Kidney glomerular epithelial cell (primary cell): ENCODE data around the gene TMEM168.
A peak's percentile ranks its signal among the peaks of the same experiment; 100 is the strongest.
"Not testable (repeated sequence)": the region's sequence is repeated elsewhere in the genome, so short reads cannot be mapped to it uniquely, and the experiment has no call there.

Experiments
- DNase-seq: peaks from one replicate; lab custom pipeline; 2025; lab: John Stamatoyannopoulos, UW

The TMEM168 gene, protein sequence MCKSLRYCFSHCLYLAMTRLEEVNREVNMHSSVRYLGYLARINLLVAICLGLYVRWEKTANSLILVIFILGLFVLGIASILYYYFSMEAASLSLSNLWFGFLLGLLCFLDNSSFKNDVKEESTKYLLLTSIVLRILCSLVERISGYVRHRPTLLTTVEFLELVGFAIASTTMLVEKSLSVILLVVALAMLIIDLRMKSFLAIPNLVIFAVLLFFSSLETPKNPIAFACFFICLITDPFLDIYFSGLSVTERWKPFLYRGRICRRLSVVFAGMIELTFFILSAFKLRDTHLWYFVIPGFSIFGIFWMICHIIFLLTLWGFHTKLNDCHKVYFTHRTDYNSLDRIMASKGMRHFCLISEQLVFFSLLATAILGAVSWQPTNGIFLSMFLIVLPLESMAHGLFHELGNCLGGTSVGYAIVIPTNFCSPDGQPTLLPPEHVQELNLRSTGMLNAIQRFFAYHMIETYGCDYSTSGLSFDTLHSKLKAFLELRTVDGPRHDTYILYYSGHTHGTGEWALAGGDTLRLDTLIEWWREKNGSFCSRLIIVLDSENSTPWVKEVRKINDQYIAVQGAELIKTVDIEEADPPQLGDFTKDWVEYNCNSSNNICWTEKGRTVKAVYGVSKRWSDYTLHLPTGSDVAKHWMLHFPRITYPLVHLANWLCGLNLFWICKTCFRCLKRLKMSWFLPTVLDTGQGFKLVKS

DNA sequence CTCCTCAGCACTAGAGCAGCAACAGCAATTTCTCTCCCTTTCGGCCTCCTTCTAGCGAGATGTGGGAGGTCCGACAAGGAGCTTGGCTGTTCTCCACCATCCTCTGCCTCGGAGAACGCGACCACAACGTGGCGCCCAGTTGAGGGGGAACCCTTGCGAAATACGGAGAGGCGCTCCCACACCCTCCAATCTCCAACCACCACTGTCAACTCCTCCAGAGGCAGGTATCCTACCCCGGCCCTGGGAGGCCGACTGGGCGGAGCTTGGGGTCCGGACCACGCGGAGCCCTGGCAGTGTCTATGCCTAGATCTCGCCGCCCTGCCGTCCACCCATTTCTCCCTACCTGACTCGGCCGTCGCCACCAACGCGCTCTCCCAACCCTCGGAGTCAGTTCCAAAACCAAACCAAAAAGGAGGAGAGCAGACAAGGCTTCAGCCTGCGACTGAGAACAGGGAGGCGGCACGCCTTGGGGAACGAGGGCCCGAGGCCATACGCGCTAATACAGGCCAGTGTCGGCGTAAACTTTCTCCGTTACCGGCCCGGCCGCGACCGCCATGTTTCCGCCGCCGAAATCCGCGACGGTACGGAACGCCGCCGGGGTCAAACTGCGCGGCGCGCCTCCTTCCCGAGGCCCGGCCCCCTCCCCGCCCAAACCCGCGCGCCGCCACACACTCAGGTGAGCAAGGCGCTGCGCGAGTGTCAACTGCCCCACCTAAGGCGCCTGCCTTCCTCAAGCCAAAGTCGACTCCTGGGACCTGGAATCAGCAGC, at the start of gene TMEM168:
TMEM168 (minus strand) TSS at position 577 of the 769 bp plus-strand sequence. CDS start 5,568 bp downstream, outside the sequence.
- DNase-seq: peak; percentile 60

DNA sequence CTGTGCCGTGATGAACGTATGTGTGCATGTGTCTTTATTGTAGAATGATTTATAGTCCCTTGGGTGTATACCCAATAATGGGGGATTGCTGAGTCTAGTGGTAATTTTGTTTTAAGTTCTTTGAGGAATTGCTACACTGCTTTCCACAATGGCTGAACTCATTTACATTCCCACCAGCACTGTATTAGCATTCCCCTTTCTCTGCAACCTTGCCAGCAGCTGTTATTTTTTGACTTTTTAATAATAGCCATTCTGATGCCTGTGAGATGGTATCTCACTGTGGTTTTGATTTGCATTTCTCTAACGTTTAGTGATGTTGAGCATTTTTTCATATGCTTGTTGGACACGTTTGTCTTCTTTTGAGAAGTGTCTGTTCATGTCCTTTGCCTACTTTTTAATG, 45.7 kb upstream of the TMEM168 start:
- not testable (repeated sequence) for DNase-seq

DNA sequence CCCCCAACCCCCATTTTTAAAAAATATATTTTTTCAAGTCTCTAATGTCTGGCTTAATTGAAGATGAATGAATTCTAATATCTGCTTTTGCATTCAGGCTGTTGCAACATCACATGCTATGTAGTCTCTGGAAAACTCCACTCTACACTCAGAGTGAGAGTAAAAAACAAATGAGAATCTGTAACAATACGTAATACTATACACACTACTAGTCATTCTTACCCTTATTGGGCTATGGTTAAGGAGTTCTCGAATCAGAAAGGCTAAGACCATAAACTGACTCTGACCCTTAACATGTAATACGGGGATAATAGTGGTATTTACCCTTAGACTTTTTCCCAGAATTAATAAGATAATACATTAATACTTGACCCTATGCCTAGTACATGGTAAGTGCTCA, 42.9 kb upstream of the TMEM168 start:
- no peak for DNase-seq

DNA sequence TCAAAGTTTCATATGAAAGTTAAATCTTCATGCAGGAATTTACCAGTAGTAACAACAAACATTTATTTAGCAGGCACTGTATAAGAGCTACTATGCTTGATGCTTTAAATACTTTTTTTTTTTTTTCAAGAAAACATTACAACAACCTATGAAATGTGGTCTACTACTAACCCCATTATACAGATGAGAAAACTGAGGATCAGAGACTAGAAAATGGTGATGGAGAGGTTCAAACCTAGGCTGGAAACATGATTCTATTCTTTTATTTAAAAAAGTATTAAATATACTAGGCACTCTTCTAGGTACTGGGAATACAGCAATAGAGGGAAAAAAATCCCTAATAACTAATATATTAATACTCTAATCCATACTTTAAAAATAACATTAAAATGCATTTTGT, 40.6 kb upstream of the TMEM168 start:
- no peak for DNase-seq

DNA sequence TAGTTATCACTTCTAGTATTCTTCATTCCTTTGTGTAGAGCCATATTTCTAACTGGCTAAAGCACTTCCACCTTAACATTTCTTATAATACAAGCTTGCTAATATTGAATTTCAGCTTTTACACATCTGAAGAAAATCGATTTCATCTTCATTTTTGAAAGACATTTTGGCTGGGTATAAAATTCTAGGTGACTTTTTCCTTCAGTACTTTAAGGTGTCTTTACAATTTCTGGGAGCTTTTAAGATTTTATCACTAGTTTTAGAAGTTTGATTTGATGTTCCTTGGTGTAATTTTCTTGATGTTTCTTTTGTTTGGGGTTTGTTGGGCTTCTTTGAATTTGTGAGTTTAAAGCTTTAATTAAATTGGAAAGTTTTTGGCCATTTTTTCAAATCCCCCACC, 38.5 kb upstream of the TMEM168 start:
- no peak for DNase-seq

DNA sequence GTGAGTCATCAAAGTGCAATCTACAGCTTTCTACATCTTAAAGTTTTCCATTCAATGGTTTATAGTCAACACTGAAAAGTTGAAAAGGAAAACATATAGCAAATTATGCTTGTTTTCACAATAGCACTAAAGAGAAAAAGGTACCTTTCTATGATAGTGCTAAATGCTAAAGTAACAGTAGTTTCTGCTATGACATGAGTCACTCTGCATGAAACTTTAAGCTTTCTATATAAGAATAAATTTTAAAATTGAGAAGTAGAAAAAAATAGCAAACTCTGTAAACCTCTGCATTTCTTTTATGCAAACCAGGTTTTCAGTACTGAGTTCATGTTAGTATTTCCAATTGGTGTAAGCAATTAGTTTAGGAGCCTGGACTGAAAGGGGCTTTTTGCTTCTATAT, 31.2 kb upstream of the TMEM168 start:
- DNase-seq: no peak

DNA sequence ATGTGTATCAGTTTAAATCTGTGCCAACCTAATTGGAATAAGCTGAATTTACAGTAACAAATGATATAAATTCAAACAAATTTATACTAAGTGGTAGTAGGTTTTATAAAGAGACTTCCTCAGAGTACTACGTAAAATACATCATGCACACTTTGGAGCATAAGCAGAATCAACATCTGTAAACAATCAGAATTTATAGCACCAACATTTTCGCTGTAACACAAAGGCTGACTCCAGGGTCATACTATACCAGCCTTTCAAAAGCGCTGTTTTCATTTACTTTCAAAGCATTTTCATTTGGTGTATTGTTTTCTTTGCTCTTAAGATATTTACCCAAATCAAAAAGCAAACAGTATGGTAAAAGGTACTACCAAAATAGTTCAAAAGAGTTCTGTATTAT, 29.3 kb upstream of the TMEM168 start:
- no peak for DNase-seq

DNA sequence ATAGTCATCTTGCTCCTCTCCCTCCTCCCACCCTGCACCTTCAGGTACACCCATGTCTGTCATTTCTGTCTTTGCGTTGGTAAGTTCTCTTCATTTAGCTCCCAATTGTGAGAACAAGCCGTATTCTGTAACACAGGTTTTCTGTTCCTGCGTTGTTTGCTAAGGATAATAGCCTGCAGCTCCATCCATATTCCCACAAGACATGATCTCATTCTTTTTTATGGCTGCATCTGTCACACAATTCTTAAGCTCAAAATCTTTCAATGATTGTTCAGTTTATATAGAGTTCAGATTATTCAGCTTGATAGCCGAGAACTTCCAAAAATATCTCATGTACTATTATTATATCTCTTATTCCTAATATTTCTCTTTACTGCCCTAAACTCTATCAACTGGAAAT, 16.0 kb upstream of the TMEM168 start:
- DNase-seq: no peak

DNA sequence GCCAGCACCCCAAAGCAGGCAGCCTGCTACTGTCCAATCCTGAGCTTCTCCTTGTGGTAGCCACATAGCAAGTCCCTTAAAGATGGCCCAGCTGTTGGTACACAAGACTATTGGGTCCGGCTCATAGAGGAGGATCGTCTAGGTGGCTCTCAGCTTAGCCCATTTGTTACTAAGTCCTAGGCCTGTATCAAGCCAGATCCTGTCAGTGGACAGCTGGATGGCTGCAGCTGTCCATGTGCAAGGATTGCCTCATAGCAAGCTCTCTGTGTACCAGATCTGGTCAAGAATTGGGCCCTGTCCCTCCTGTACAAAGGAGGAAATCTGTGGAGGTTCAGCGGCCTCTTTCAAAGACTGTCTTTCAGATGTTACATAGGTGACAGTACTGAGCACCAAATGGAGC, 12.2 kb upstream of the TMEM168 start:
- no peak for DNase-seq

DNA sequence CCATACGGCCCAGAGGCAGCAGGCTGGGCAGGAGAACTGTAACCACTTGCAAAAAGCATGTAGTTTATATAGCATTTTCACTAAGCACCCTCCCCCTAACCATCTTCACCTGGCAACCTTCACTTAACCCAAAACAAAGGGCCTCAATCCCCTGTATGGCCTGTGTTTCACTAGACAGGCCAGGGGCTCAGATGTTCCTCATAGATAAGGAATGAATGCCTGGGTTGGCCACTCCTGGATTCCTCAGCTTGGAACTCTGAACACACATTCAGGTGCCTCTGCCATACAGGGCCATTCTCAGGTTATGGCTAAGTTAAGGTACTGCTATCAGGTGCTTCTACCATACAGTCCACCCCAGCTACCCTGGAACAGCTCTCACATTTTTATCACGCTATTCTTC, 10.3 kb upstream of the TMEM168 start:
- DNase-seq: no peak

DNA sequence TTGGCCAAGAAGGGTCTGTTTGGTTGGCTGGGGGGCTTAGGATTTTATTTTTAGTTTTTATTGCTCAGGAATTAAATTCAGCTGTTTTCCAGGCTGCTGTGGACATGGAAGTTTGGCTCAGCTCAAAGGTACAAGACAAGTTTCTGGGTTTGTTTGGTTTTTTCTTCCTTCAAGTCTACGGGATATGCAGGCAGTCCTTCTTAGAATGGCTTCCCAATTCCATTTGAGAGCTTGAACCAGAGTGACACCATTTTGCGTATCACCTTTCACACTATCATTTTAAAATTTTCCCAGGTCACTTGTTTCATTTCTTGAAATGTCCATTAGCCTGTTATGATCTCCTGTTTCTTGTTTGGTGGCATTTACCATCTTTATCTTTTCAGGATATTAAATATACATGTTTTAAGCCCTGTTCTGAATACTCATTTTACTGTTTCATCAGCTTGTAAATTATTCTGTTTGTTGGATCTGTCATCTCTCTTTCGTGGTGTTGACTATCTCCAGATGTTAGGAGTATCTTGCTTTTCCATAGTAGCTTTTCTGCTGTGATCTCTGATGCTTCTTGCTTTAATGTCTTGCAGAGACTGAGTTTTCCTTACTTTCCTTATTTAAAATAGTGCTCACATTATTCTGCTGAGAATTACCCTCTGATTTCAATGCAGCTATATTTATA, 9.4 kb upstream of the TMEM168 start:
- DNase-seq: no peak

DNA sequence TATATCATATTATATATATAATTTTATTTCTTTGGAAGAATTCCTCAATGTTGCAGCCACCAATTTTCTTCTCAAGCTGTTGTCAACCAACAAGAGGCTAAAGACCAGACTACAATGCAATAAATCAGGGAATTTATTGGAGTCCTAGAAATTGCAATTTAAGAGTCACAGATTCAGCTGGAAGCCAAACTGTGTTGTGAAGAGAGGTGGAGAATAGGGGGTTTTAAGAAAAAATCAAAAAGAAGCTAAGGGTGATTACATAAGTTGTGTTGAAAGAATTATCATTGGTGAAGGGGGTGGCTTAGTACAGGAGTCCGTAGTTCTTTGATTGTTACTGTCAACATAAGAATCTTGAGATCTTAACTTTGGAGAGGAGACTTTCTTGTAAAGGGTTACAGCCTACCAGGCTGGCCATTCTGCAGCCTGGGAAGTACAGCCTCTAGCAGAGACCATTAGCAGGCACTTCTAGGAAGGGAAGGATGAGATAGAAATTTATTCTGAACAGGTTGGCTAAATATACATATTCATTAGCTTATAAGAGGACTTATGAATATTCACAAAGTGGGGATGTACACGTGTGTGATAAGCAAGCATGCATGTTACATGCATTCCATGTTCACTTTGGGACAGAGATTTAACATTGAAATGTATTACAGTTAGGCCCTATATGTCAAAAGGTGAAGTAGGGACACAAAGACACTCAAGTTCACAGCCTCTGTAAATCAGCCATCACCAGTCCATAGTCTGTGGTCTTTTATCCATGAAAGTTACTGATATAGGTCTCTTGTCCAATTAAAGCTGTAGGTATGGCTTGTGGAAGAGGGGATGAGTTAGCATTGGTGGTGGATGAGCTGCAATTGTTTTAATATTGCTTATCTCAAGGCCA, 8.3 kb upstream of the TMEM168 start:
- no peak for DNase-seq

DNA sequence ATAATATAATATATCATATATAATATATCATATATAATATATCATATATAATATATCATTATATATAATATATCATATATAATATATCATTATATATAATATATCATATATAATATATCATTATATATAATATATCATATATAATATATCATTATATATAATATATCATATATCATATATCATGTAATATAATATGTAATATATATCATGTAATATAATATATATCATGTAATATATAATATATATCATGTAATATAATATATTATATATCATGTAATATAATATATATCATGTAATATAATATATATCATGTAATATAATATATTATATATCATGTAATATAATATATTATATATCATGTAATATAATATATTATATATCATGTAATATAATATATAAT, 6.4 kb upstream of the TMEM168 start:
- DNase-seq: not testable (repeated sequence)

DNA sequence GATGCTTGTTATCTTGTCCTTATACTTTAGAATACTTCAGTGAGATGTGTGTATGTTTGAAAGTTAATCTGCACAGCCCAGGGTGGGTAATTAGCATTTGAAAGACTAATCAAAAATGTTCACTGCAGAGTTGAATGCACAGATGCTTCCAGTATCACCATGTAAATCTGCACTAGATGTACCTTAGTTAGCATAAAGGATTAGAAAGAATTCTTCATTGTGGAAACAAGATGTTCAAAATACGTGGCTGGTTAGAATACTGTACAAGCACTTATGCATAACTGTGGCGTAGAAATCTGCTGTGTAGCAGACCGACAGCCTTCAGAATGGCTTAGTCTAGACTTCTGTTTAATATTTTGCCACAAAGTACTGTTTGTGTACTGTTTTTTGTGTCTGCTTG, 2.2 kb upstream of the TMEM168 start:
- no peak for DNase-seq

DNA sequence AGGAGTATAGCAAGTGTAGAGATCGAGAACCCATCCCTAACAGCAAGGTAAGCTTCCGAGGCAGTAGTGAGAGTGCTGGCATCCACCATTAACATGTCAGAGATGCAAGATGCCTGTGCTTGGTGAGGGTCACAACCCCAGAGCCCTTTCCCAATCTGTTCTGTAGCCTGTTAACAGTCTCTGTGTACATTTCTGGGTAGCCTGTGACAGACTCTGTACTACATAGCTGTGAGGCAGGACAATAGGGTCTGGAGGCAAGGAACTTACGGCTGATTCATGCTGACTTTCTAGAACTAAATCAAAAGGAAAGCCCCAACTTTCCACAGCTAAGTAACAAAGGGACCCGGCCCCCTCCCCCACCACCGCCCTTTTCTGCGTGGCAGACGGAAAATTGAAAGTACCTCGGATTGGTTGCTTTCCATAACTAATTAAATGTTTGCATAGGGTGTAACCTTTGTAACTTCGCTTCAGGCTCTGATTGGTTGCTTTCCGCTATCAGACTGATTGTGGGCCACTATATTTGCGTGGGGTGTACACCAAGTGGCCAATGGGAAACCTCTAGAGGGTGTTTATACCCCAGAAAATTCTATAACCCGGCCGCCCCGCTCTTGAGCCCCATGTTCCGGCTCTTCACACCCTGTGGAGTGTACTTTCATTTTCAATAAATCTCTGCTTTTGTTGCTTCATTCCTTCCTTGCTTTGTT, 1.4 kb upstream of the TMEM168 start:
- DNase-seq: no peak

DNA sequence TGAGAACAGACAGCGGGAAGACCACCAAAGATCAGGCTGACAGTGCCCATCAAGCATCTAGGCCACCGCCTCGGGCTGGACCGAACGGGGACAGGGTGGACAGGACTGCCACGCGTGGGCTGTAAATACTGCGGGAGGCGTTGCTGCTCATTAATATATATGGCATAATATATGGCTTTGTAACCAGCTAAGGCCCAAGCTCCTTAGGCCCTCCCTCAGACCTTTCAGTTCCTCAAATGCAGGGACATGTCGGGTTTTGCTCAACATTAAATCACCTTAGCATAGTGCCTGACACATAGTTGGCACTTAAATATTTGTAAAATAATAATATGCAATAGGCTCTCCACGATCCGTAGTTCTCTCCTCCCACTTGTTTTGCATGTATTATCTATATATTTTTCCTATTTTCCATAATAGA, 402 bp upstream of the TMEM168 start:
- no peak for DNase-seq

DNA sequence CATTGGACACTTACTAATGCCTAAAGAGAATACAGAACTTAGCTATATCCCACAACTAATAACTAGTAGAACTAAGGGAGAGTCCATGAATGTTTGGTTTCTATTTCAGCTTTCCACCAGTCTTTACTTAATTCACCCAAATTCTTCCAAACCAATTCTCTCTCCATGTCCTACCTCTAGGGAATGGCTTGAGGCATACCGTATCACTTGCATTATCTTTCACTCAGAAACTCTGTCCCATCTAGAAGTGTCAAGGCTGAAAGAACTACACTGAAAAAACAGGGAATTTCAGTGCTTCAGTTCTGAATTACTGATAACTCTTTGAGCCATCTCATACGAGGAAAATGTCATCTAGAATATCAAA, 758 bp downstream of the TMEM168 start:
- peak; percentile 45 for DNase-seq

DNA sequence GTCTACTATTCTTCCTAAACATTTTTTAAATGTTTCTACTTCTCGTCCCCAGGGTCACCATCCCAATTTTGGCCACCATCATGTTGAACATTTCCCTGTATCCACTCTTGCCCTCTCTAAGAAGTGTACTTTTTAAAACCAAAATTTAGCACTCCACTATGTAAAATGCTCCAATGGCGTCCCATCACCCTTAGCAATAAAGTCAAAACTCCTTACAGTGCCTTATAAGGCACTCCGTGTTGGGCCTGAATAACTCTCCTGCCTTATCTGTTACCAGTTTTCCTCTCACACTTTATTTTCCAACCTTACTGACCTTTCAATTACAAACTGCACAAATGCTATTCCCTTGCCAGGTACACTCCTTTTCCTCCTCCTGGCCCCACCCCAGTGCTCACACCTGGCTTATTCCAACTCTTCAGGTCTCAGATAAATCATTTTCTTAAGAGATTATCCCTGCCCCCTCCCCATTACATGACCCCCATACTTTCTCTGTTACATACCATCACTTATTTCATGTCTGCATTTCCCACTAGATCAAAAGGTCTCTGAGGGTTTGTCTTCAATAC, 1.3 kb downstream of the TMEM168 start:
- DNase-seq: no peak

DNA sequence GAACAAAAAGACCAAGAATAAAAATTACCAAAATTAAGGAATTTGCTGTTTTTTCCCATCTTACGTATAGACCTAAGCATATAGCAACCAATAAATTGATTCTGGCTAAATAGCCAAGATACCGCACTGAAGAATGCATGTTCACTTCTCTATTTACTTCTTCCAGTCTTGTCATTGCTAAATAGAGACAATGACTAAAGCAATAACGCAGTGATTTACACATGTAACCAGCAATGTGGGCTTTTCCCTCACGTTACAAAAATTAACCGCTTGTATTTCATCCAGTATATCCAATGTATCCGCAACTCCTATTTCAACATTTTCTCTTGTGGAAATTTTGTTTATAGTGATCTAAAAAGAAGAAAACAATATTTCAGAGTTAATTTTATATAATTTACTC, 5.6 kb downstream of the TMEM168 start:
- DNase-seq: no peak

DNA sequence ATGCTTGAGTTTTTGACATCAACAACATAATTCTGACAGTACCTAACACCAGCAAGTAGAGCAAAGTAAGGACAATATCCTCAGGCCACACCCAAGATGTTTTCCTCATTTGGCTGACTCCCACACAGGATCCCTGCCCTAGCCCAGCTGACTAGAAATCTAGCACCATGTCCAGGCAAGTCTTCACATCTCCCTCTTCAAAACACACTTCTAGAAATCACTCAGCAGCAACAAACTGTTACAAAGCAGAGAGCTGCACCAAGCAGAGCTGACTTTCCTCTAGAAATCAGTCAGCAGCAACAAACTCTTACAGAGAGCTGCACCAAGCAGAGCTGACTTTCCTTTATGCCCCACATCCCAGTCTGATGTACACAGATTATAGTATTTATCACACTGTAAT, 7.7 kb downstream of the TMEM168 start:
- no peak for DNase-seq
